Measurements from ENCODE around the gene PITPNM1. TPM values are rescaled to one million over a fixed set of nuclear protein-coding genes. Genes with fewer than 3 reads are reported as not detected.

PITPNM1 gene
- total and polyA plus RNA-seq, 9 donors = 3.1 to 77.2 (median 6.1) TPM

DNA sequence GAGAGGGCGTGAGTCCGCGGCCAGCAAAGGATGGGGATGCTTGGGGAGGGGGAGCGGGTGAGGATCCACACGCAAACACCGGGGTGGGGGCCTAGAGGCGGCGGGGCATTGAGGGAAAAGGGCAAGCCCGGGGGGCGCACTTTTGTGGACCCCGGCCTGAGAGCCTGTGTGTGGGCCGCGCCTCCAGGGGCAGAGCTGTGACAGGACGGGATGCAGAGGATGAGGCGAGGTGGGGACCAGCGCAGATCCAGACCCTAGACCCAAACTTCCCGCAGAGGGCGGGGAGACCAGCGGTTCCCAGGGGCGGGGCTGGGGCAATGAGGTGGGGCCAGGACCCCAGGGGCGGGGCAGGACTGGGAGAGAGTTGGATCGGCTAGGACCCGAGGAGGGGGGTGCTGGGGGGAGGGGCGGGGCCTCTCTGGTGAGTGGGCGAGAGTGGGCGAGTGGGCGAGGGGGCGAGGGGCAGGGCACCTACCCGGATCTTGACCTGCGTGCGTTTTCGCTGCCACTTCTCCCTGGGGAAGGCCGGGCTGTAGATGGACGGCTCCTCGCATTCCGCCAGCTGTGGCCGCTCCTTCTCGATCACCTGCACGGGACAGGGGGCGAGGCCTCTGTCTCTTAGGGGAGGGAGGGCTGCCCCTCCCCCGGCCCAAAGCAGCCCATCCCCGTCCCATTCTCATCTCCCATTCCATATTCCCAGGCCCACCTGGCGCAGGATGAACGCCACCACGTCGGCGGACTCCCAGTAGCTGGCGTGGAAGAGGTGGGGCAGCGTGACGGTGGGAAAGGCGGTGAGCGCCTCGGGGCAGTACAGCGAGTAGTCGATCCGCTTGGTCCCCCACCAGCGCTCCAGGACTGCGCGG, 10.6 kb downstream of the PITPNM1 start:
- Histone ChIP-seq H3K9me3 (no peaks in the 10 kb centered on the region), H3K27me3 (no peaks in the 10 kb centered on the region), H3K27ac (no peak overlapping the region), H3K4me3 (no peak overlapping the region), H3K36me3 (no peaks in the 10 kb centered on the region), H3K4me1 (ENCODE audit: insufficient read depth) (no peaks in the 10 kb centered on the region)
- 90% methylated on average over 59 of the region's 59 CpGs for WGBS, 3 donors
- intact Hi-C loops (cut with DNase I) = no loop called here
- DNase-seq = no peak
- TF ChIP-seq EP300 (IDR thresholded peaks at IDR 0.05) (no peak), CTCF (IDR thresholded peaks at IDR 0.05) (no peak), POLR2A (IDR thresholded peaks at IDR 0.05) (no peak)

GRCh38 chr11:67493548-67494370, 11.4 kb downstream of the PITPNM1 start:
- no peak for DNase-seq
- Histone ChIP-seq H3K4me3 (no peak overlapping the region), H3K36me3 (no peaks in the 10 kb centered on the region), H3K27ac (no peak overlapping the region), H3K9me3 (no peaks in the 10 kb centered on the region), H3K27me3 (no peaks in the 10 kb centered on the region), H3K4me1 (ENCODE audit: insufficient read depth) (no peaks in the 10 kb centered on the region)
- TF ChIP-seq CTCF (IDR thresholded peaks at IDR 0.05) (no peak), POLR2A (IDR thresholded peaks at IDR 0.05) (no peak), EP300 (IDR thresholded peaks at IDR 0.05) (no peak)
- 93 to 97% (median 94%) methylated on average over 55 to 65 of the region's 65 CpGs for WGBS, 3 donors
- intact Hi-C loops (cut with DNase I) = no loop called here

- H3K27ac ChIP-seq = no peak overlapping the region
- no peaks in the 10 kb centered on the region for H3K36me3 ChIP-seq
- WGBS, 3 donors = 63 to 77% (median 68%) methylated on average over 31 to 46 of the region's 46 CpGs
- no peaks in the 10 kb centered on the region for H3K27me3 ChIP-seq
- H3K4me3 ChIP-seq = no peak overlapping the region
- H3K9me3 ChIP-seq = no peaks in the 10 kb centered on the region
- intact Hi-C loops (cut with DNase I) = no loop called here
- no peak for TF ChIP-seq EP300 (IDR thresholded peaks at IDR 0.05)
- TF ChIP-seq POLR2A (IDR thresholded peaks at IDR 0.05) = no peak
- no peak for TF ChIP-seq CTCF (IDR thresholded peaks at IDR 0.05)
- no peaks in the 10 kb centered on the region for H3K4me1 ChIP-seq (ENCODE audit: insufficient read depth)
- peak in 1 of 5 donors; percentile 30 for DNase-seq
Measured at GRCh38 chr11:67492801-67493547, 12.2 kb downstream of the PITPNM1 start.

DNA sequence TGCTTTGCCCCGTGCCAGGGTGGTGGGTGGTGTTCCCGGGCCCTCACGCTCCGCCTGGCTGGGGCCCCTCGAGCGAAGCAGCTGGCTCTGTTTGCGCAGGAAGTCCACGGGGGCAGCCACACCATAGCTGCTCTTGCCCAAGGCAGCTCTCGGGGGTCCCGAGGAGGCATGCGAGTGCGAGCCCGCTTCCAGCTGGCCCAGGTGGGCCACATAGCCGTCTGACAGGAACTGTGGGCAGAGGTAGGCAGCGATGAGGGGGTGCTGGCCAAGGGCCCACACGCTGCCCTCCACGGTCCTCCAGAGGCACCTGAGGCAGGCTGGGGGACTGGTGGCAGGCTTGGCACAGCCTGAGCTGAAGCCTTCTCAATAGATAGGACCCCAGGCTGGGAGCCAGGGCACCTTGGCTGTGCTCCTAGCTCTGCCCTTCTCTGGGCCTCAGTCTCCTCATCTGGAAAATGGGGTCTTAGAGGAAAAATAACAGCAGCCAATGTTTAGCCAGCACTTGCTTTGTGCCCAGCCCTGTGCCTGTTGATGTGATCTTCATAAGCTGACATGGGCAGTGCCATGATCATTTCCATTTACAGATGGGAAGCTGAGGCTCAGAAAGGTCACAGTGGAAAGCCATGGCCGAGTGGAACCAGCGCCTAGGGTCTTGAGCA, 13.0 kb downstream of the PITPNM1 start:
- Histone ChIP-seq H3K9me3 (no peaks in the 10 kb centered on the region), H3K27ac (no peak overlapping the region), H3K36me3 (no peaks in the 10 kb centered on the region), H3K27me3 (no peaks in the 10 kb centered on the region), H3K4me1 (ENCODE audit: insufficient read depth) (no peaks in the 10 kb centered on the region), H3K4me3 (no peak overlapping the region)
- no peak for DNase-seq
- 82 to 87% (median 84%) methylated on average over 19 of the region's 19 CpGs for WGBS, 3 donors
- intact Hi-C loops (cut with DNase I) = no loop called here
- no peak for TF ChIP-seq CTCF (IDR thresholded peaks at IDR 0.05)
- no peak for TF ChIP-seq EP300 (IDR thresholded peaks at IDR 0.05)
